C4-2B (cell line): ENCODE results near the gene CD247.

Source experiments
- CTCF ChIP-seq: fragments of 450-650 bp; conservative IDR thresholded peaks from 2 replicates; pipeline ENCODE4 v1.5.1; 2017; ENCODE audit warnings: mild to moderate bottlenecking
- ZFX ChIP-seq: fragments of 450-650 bp; IDR thresholded peaks from 2 replicates; pipeline ENCODE4 v1.6.1; 2017

DNA sequence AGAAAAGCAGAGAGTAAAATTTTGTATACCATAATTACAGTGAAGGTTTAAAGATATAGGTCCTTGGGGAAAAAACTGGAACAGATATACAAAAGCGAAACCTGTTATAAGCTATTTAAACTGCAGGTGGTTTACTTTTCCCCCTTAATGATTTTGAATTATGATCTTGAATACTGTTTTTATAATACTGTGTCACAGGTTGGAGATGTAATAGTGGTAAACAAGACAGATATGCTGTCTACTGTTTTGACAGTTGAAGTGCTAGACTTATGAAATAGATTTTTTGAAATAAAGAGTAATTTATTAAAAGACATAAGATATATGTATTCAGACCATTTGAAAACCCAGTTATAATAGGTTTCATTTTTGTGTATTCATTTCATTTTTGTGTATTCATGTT, 129.4 kb downstream of the CD247 start:
- TF ChIP-seq CTCF, result no peak
- no peak for TF ChIP-seq ZFX
